ENCODE results near the gene PARPBP.
"Not testable (repeated sequence)": the region's sequence is repeated elsewhere in the genome, so short reads cannot be mapped to it uniquely, and the experiment has no call there.

The PARPBP gene

GRCh38 chr12:102142866-102143373 lies 22.9 kb downstream of the PARPBP start:
- H3K9me2 ChIP-seq (ENCODE audit: low read depth, low read length); H3F3A ChIP-seq (ENCODE audit: insufficient read depth, low read length); H3K27ac ChIP-seq (ENCODE audit: low read depth, low read length, poor library complexity, severe bottlenecking); H3K9me3 ChIP-seq (ENCODE audit: low read length); H4K20me1 ChIP-seq (ENCODE audit: insufficient read depth, low read length); H3K27me3 ChIP-seq (ENCODE audit: insufficient read depth, low read length); H3K9ac ChIP-seq (ENCODE audit: low read length); H3K4me3 ChIP-seq (ENCODE audit: low read depth, low read length, poor library complexity, severe bottlenecking); H3K4me2 ChIP-seq (ENCODE audit: low read length); H2AFZ ChIP-seq (ENCODE audit: low read length); H3K79me2 ChIP-seq (ENCODE audit: insufficient read depth, low read length); H3K4me1 ChIP-seq (ENCODE audit: insufficient read depth, low read length, severe bottlenecking): not testable (repeated sequence)
- H3K36me3 ChIP-seq (ENCODE audit: insufficient read depth, low read length), result peaks cover 20% of the 10 kb centered on the region

GRCh38 chr12:102144221-102144620 lies 24.2 kb downstream of the PARPBP start:
- H3K79me2 ChIP-seq (ENCODE audit: insufficient read depth, low read length), result no peaks in the 10 kb centered on the region
- H3K9ac ChIP-seq (ENCODE audit: low read length), result no peak overlapping the region
- no peaks in the 10 kb centered on the region for H4K20me1 ChIP-seq (ENCODE audit: insufficient read depth, low read length)
- H3K27ac ChIP-seq (ENCODE audit: low read depth, low read length, poor library complexity, severe bottlenecking), result no peak overlapping the region
- H3K9me3 ChIP-seq (ENCODE audit: low read length), result no peaks in the 10 kb centered on the region
- H3F3A ChIP-seq (ENCODE audit: insufficient read depth, low read length), result no peaks in the 10 kb centered on the region
- no peaks in the 10 kb centered on the region for H3K27me3 ChIP-seq (ENCODE audit: insufficient read depth, low read length)
- H3K4me3 ChIP-seq (ENCODE audit: low read depth, low read length, poor library complexity, severe bottlenecking), result no peak overlapping the region
- peaks cover 20% of the 10 kb centered on the region for H3K36me3 ChIP-seq (ENCODE audit: insufficient read depth, low read length)
- no peak for TF ChIP-seq EZH2 (IDR thresholded peaks at IDR 0.05; ENCODE audit: borderline replicate concordance, low read length)
- no peak for TF ChIP-seq CTCF (IDR thresholded peaks at IDR 0.05; ENCODE audit: low read length)
- no peak overlapping the region for H3K4me2 ChIP-seq (ENCODE audit: low read length)
- H3K9me2 ChIP-seq (ENCODE audit: low read depth, low read length), result no peaks in the 10 kb centered on the region; the same call in 1 of the 2 replicates
- no peak overlapping the region for H2AFZ ChIP-seq (ENCODE audit: low read length)
- no peaks in the 10 kb centered on the region for H3K4me1 ChIP-seq (ENCODE audit: insufficient read depth, low read length, severe bottlenecking)

- H2AFZ ChIP-seq (ENCODE audit: low read length); H4K20me1 ChIP-seq (ENCODE audit: insufficient read depth, low read length); H3K4me3 ChIP-seq (ENCODE audit: low read depth, low read length, poor library complexity, severe bottlenecking); H3K27ac ChIP-seq (ENCODE audit: low read depth, low read length, poor library complexity, severe bottlenecking); H3F3A ChIP-seq (ENCODE audit: insufficient read depth, low read length); H3K9ac ChIP-seq (ENCODE audit: low read length); H3K27me3 ChIP-seq (ENCODE audit: insufficient read depth, low read length); H3K4me1 ChIP-seq (ENCODE audit: insufficient read depth, low read length, severe bottlenecking); H3K79me2 ChIP-seq (ENCODE audit: insufficient read depth, low read length); H3K9me3 ChIP-seq (ENCODE audit: low read length); H3K9me2 ChIP-seq (ENCODE audit: low read depth, low read length); H3K4me2 ChIP-seq (ENCODE audit: low read length): not testable (repeated sequence)
- H3K36me3 ChIP-seq (ENCODE audit: insufficient read depth, low read length), result peaks cover 39% of the 10 kb centered on the region
These were observed 27.1 kb downstream of the PARPBP start for GRCh38 chr12:102147062-102147587.

GRCh38 chr12:102155206-102155605 lies 35.2 kb downstream of the PARPBP start:
- H3K9me3 ChIP-seq (ENCODE audit: low read length); H3K4me1 ChIP-seq (ENCODE audit: insufficient read depth, low read length, severe bottlenecking); H3K27ac ChIP-seq (ENCODE audit: low read depth, low read length, poor library complexity, severe bottlenecking); H3K9me2 ChIP-seq (ENCODE audit: low read depth, low read length); H3F3A ChIP-seq (ENCODE audit: insufficient read depth, low read length); H3K4me3 ChIP-seq (ENCODE audit: low read depth, low read length, poor library complexity, severe bottlenecking); H3K9ac ChIP-seq (ENCODE audit: low read length); H2AFZ ChIP-seq (ENCODE audit: low read length); H4K20me1 ChIP-seq (ENCODE audit: insufficient read depth, low read length); H3K79me2 ChIP-seq (ENCODE audit: insufficient read depth, low read length); H3K27me3 ChIP-seq (ENCODE audit: insufficient read depth, low read length); H3K4me2 ChIP-seq (ENCODE audit: low read length): not testable (repeated sequence)
- H3K36me3 ChIP-seq (ENCODE audit: insufficient read depth, low read length), result peaks cover 31% of the 10 kb centered on the region
